H9 (cell line): Measurements from ENCODE around the gene GPLD1. TPM values are rescaled to one million over a fixed set of nuclear protein-coding genes. Genes with fewer than 3 reads are reported as not detected.

Source experiments
- DNase-seq: peaks from one replicate; pipeline ENCODE4 v3.0.0-alpha.2; 2017
- H2AFZ ChIP-seq: one replicate; pipeline ENCODE4 v1.6.1; 2013; ENCODE audit warnings: mild to moderate bottlenecking, low read length, control low read depth, moderate library complexity
- H2AK5ac ChIP-seq: 2 replicates; pipeline ENCODE4 v1.6.1; 2013; ENCODE audit warnings: low read length, control low read depth, mixed read lengths; ENCODE audit not compliant: insufficient read length
- H2BK120ac ChIP-seq: one replicate; pipeline ENCODE4 v1.6.1; 2013; ENCODE audit warnings: low read depth, mild to moderate bottlenecking, low read length, control low read depth, inconsistent platforms; ENCODE audit not compliant: poor library complexity, severe bottlenecking
- H2BK12ac ChIP-seq: 2 replicates; pipeline ENCODE4 v1.6.1; 2013; ENCODE audit warnings: low read length, control low read depth, mixed read lengths, low read depth; ENCODE audit not compliant: insufficient read length
- H2BK15ac ChIP-seq: 2 replicates; pipeline ENCODE4 v1.6.1; 2013; ENCODE audit warnings: low read depth, low read length, control low read depth
- H2BK20ac ChIP-seq: one replicate; pipeline ENCODE4 v1.6.1; 2013; ENCODE audit warnings: low read depth, mild to moderate bottlenecking, low read length, control low read depth, inconsistent platforms; ENCODE audit not compliant: poor library complexity, severe bottlenecking
- H2BK5ac ChIP-seq: 2 replicates; pipeline ENCODE4 v1.6.1; 2013; ENCODE audit warnings: low read length, control low read depth, mixed read lengths; ENCODE audit not compliant: insufficient read length
- H3K14ac ChIP-seq: 2 replicates; pipeline ENCODE4 v1.6.1; 2013; ENCODE audit warnings: low read length, control low read depth; ENCODE audit not compliant: insufficient read depth
- H3K18ac ChIP-seq: 2 replicates; pipeline ENCODE4 v1.6.1; 2013; ENCODE audit warnings: low read depth, mild to moderate bottlenecking, mixed read lengths, low read length, control low read depth; ENCODE audit not compliant: insufficient read length
- H3K23ac ChIP-seq: 2 replicates; pipeline ENCODE4 v1.6.1; 2013; ENCODE audit warnings: low read length, control low read depth, mixed read lengths, low read depth; ENCODE audit not compliant: insufficient read length
- H3K23me2 ChIP-seq: 2 replicates; pipeline ENCODE4 v1.6.1; 2013; ENCODE audit warnings: low read depth, mild to moderate bottlenecking, mixed read lengths, low read length, control low read depth; ENCODE audit not compliant: insufficient read length, poor library complexity, severe bottlenecking
- H3K27ac ChIP-seq: 2 replicates; pipeline ENCODE4 v1.5.1; 2013; ENCODE audit warnings: low read length, control low read depth, mixed read lengths, low read depth; ENCODE audit not compliant: insufficient read length
- H3K27me3 ChIP-seq: 2 replicates; pipeline ENCODE4 v1.6.1; 2013; ENCODE audit warnings: low read length, control low read depth, inconsistent platforms; ENCODE audit not compliant: insufficient read depth
- H3K4ac ChIP-seq: 2 replicates; pipeline ENCODE4 v1.6.1; 2013; ENCODE audit warnings: low read depth, mild to moderate bottlenecking, control low read depth, inconsistent platforms, low read length, moderate library complexity
- H3K4me1 ChIP-seq: 2 replicates; pipeline ENCODE4 v1.6.1; 2013; ENCODE audit warnings: low read length, control low read depth, inconsistent platforms; ENCODE audit not compliant: insufficient read depth
- H3K4me2 ChIP-seq: 2 replicates; pipeline ENCODE4 v1.6.1; 2013; ENCODE audit warnings: low read length, control low read depth, mixed read lengths; ENCODE audit not compliant: insufficient read length, insufficient read depth
- H3K56ac ChIP-seq: 2 replicates; pipeline ENCODE4 v1.6.1; 2013; ENCODE audit warnings: low read depth, mild to moderate bottlenecking, mixed read lengths, low read length, control low read depth; ENCODE audit not compliant: insufficient read length
- H3K79me1 ChIP-seq: 2 replicates; pipeline ENCODE4 v1.6.1; 2013; ENCODE audit warnings: low read depth, mild to moderate bottlenecking, moderate library complexity, low read length, control low read depth, inconsistent platforms; ENCODE audit not compliant: insufficient read depth, poor library complexity, severe bottlenecking
- H3K79me2 ChIP-seq: 2 replicates; pipeline ENCODE4 v1.6.1; 2013; ENCODE audit warnings: low read length, control low read depth, inconsistent platforms; ENCODE audit not compliant: insufficient read depth
- H3K9ac ChIP-seq: 2 replicates; pipeline ENCODE4 v1.6.1; 2013; ENCODE audit warnings: low read length, control low read depth, mixed read lengths; ENCODE audit not compliant: insufficient read length; ENCODE audit errors: extremely low read depth
- H3K9me3 ChIP-seq: one replicate; pipeline ENCODE4 v1.6.1; 2013; ENCODE audit warnings: low read depth, low read length, inconsistent platforms; ENCODE audit not compliant: control insufficient read depth
- H3T11ph ChIP-seq: one replicate; pipeline ENCODE4 v1.6.1; 2013; ENCODE audit warnings: mild to moderate bottlenecking, low read length, control low read depth, inconsistent platforms
- H4K20me1 ChIP-seq: one replicate; pipeline ENCODE4 v1.6.1; 2013; ENCODE audit not compliant: control insufficient read depth, insufficient read length, insufficient read depth
- H4K5ac ChIP-seq: 2 replicates; pipeline ENCODE4 v1.6.1; 2013; ENCODE audit warnings: low read depth, mild to moderate bottlenecking, mixed read lengths, low read length, control low read depth; ENCODE audit not compliant: insufficient read length
- H4K8ac ChIP-seq: replicated peaks from 2 replicates; pipeline ENCODE4 v1.6.1; 2013; ENCODE audit warnings: low read length, control low read depth, mixed read lengths, low read depth; ENCODE audit not compliant: insufficient read length
- H4K91ac ChIP-seq: 2 replicates; pipeline ENCODE4 v1.6.1; 2013; ENCODE audit warnings: low read depth, mild to moderate bottlenecking, moderate library complexity, mixed read lengths, low read length, control low read depth; ENCODE audit not compliant: insufficient read length
- H3K27ac Mint-ChIP-seq, 3 experiments: 2 replicates in 2 of 3; 3 replicates in 1 of 3; pipeline ENCODE4 v1.8.0; 2020 to 2021; ENCODE audit warnings: mixed read lengths in 3 of 3, mild to moderate bottlenecking in 1 of 3, moderate library complexity in 1 of 3
- H3K27me3 Mint-ChIP-seq: 2 replicates; pipeline ENCODE4 v1.8.0; 2021; ENCODE audit warnings: low read depth, mild to moderate bottlenecking, moderate library complexity, mixed read lengths
- H3K36me3 Mint-ChIP-seq, 3 experiments: 2 replicates in 2 of 3; 3 replicates in 1 of 3; pipeline ENCODE4 v1.8.0; 2020 to 2021; ENCODE audit warnings: low read depth in 3 of 3, mixed read lengths in 3 of 3; ENCODE audit not compliant: insufficient read depth in 1 of 3
- H3K4me1 Mint-ChIP-seq, 2 experiments: 2 replicates each; pipeline ENCODE4 v1.8.0; 2020; ENCODE audit warnings: mixed read lengths in 2 of 2
- H3K4me3 Mint-ChIP-seq, 2 experiments: 2 replicates in 1 of 2; 3 replicates in 1 of 2; pipeline ENCODE4 v1.8.0; 2020 to 2021; ENCODE audit warnings: mild to moderate bottlenecking in 2 of 2, mixed read lengths in 2 of 2, moderate library complexity in 1 of 2
- H3K9me3 Mint-ChIP-seq, 2 experiments: 2 replicates in 1 of 2; 3 replicates in 1 of 2; pipeline ENCODE4 v1.8.0; 2020; ENCODE audit warnings: mild to moderate bottlenecking in 2 of 2, mixed read lengths in 2 of 2, moderate library complexity in 1 of 2
- CTCF ChIP-seq: fragments of 200-600 bp; sonication (generic); conservative IDR thresholded peaks from 3 replicates; pipeline ENCODE4 v1.8.0; 2021; ENCODE audit warnings: antibody characterized with exemption, mild to moderate bottlenecking
- WGBS: extraction: QIAGEN DNeasy Blood & Tissue Kit; methylation state at CpG from one replicate; pipeline ENCODE4 v1.1.7; 2013; ENCODE audit warnings: missing lambda C conversion rate, low lambda C conversion rate, mixed read lengths; ENCODE audit not compliant: insufficient read length; ENCODE audit errors: extremely low coverage; 5-methylcytosine and 5-hydroxymethylcytosine counted together
- total RNA-seq: library from RNA; stranded (reverse); gene quantifications from 2 replicates; pipeline ENCODE4 v1.2.1, GENCODE V29; 2021

The GPLD1 gene
- total RNA-seq, 1 experiment from 2014 or later: 8.0 TPM

- DNase-seq: no peak
- H3K4me2 ChIP-seq: no peak overlapping the region
- H3K27ac ChIP-seq: no peak overlapping the region
- no peaks in the 10 kb centered on the region for H3K23me2 ChIP-seq
- Mint-ChIP-seq H3K4me1 (no peaks in the 10 kb centered on the region), H3K4me3 (no peak overlapping the region), H3K9me3 (peaks cover 0 to 3% of the 10 kb centered on the region in 2 experiments; a peak in 1 of 5 replicates), H3K27ac (no peak overlapping the region), H3K27me3 (no peaks in the 10 kb centered on the region), H3K36me3 (peaks cover 3 to 9% (median 8%) of the 10 kb centered on the region in 3 experiments)
- TF ChIP-seq CTCF: no peak
- H4K5ac ChIP-seq: no peak overlapping the region
- H4K91ac ChIP-seq: no peak overlapping the region
- no peak overlapping the region for H2BK20ac ChIP-seq
- H3K27me3 ChIP-seq: no peaks in the 10 kb centered on the region
- H3K9ac ChIP-seq: no peak overlapping the region
- H3K79me1 ChIP-seq: no peaks in the 10 kb centered on the region
- no peak overlapping the region for H4K8ac ChIP-seq
- no peak overlapping the region for H2BK15ac ChIP-seq
- H2BK120ac ChIP-seq: no peak overlapping the region
- no peaks in the 10 kb centered on the region for H3K4me1 ChIP-seq
- H2BK5ac ChIP-seq: no peak overlapping the region
- H3K9me3 ChIP-seq: no peaks in the 10 kb centered on the region
- H4K20me1 ChIP-seq: no peaks in the 10 kb centered on the region
- no peak overlapping the region for H3K23ac ChIP-seq
- H3T11ph ChIP-seq: no peak overlapping the region
- no peak overlapping the region for H2BK12ac ChIP-seq
- H3K56ac ChIP-seq: no peak overlapping the region
- no peak overlapping the region for H2AFZ ChIP-seq
- WGBS: no CpG with 5 or more reads among the region's 7 CpGs
- no peaks in the 10 kb centered on the region for H3K79me2 ChIP-seq
- H2AK5ac ChIP-seq: no peak overlapping the region
- H3K14ac ChIP-seq: no peak overlapping the region
- no peak overlapping the region for H3K4ac ChIP-seq
- H3K18ac ChIP-seq: no peak overlapping the region
Measured at GRCh38 chr6:24484657-24485323, 4.6 kb downstream of the GPLD1 start.
